ENCODE data around the gene CMKLR1.

CMKLR1 gene

DNA sequence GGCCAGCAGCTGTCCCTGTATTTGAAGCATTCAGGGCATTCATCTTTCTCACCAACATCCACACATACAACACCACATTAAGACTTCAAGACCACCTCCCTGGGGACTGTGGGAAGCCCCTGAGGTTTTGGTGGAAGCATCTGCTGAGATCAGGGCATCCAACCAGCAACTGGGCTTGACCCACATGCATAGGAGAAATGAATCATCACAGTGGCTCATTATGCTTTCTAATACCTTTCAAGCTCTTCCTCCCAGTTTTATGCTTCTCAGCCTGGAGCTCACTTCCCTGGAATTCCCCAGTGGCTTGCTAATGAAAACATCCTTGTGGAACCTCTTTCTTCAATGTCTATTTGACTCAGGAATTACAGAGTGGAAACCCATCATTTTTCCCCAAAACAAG is 21.4 kb upstream of the CMKLR1 start:
- no peak for DNase-seq

DNA sequence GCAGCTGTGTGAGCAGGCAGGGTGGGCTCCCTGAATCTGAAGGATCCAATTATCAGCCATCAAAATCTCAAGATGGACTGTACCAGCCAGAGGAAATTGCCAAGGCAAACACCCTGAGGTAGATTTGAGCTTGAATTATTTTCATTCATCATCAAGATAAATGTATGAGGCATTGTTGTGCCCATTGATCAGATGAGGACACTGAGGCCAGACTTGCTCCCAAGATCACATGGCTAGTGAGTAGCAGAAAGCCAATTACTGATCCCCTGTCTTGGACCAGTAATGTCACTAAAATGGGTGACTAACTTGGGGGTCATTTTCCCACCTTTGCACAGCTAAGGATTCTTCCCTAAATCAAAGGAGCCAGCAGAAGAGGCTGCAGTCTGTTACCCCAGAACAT is 20.9 kb upstream of the CMKLR1 start:
- no peak for DNase-seq

DNA sequence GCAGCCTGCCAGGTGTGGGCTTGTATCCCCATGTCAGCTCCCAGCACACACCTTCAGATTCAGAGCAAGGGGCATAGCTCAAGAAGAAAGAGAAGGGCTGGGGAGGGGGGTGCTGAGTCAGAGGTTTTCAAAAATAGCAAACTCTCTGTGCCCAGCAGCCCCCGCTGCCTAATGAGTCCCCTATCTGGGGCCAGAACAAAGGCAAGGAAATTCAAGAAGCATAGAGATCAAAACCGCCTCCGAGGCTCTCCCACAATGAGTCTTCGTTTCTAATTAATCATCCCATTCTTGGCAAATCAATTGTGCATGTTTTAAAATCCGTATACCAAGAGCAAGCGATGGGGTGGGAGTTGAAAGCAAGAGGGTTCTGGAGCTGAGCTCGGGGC is 19.5 kb upstream of the CMKLR1 start:
- no peak for DNase-seq

DNA sequence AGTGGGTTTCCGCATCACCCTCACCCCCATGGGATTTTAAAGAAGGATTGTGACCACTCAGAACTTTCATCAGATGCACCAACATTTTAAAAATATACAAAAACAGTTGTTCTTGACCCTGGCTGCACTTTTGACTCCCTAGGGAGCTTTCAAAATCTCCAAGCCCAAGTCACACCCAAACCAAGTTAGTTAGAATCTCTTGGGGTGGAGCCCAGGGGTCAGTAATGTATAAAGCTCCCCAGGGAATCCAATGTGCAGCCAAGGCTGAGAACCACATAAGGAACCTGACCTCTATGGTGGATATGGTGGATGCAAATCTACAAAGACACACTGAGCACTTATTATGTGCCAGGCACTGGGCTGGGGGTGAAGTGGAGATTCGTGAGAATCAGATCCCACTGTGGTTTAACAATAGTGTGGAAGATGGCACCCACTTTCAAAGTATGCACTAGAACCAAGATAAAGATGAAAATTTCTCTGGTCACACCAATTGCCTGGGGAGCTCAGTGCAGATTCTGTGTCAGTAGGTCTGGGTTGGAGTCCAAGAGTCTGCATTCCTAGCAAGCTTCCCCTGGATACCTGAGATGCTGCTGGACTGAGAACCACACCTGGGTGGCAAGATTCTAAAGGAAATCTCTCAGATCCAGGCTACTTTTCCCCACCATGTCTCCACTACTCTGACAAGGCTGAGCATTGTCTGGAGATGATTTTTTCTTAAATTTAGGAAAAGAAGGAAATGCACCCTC is 18.9 kb upstream of the CMKLR1 start:
- DNase-seq = no peak

DNA sequence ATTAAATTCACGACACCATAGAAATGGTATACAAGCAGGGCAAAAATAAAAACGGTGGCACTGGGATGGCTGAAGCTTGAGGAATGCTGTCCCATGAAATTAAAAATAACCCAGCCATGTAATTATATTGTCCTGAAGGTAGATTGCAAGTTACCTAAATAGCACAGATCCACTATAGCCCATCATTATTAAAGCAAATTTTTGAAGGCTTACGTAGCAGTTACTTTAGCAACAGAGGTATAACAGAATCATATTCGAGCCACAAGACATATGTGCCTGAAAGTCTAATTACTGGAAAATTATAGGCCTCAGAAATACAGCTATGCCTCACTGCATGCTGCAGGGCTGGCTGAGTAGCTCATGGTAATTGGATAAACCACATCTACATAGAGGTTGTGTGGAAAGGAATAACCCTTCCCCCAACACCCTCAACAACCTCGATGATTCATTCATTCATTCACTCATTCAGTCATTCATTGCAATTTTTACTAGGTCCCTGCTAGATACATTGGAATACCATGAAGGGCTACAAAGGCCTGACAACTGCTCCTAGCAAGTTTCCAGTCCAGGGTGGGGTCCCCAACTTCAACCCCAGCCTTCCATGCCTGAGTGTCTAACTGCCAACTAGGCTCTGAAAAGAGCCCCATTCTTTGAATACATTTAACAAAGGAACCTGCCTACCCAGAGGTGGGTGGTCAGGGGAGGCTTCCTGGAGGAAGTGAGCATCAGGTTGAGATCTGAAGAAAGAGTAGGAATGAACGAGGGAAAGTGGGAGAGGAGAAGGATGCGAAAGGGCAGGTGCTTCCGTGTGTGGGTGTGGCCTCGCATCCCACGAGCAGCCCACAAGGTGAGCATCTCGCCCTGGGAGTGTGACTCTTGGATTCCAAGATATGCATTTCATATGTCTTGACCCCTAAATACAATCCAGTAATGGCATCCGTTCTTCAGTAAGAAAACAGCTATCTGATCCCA is 18.0 kb upstream of the CMKLR1 start:
- no peak for DNase-seq

DNA sequence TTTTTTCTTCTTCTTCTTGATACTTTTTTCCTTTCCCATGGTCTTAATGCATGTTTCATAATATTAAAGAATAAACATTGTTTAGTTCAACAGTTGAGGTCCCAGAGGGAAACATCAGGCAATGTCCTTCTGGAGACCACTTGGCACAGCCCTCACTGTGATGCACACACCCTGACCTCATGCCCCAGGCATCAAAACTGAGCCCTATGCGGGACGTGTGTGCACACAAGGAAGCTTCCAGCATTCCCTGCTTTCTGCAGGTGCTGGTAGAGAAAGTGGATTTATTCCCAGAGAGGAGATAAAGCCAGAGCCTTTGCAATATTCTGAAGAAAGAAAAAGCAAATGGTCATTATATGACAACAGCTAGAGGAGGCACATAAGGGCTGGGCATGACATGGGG is 16.0 kb upstream of the CMKLR1 start:
- DNase-seq = no peak

DNA sequence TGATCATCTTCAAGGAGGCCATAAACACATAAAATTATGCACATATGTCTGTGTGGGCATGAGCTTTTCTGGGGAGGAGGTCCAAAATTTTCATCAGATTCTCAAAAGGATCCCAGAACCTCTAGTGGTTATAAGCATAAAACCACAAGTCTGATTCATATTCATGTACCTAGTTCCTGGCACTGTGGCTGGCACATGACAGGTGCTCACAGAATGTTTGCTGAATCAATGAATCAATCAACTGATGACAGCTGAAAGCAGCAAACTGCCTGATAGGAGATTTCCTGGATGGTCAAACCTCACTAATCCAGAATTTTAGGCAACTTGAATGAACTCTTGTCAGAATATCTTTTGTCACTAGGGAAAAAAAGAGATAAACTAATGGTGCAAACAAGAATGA is 13.5 kb upstream of the CMKLR1 start:
- DNase-seq = no peak

DNA sequence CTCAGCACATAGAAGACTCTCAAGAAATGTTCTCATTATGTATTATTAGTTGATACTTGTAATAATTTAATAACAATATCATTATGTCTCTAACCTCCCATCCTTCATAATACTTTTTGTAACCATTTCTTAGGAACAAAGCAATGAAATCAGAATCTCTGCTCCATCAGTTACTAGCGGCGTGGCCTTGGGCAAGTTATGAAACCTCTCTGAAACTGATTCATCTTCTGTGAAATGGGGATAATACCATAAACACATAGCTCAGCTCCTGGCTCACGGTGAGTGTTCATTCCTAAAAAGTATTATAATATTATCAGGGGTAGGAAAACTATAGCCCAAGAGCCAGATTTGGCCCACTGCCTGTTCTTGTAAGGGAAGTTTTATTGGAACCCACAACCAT is 11.4 kb upstream of the CMKLR1 start:
- DNase-seq = no peak

DNA sequence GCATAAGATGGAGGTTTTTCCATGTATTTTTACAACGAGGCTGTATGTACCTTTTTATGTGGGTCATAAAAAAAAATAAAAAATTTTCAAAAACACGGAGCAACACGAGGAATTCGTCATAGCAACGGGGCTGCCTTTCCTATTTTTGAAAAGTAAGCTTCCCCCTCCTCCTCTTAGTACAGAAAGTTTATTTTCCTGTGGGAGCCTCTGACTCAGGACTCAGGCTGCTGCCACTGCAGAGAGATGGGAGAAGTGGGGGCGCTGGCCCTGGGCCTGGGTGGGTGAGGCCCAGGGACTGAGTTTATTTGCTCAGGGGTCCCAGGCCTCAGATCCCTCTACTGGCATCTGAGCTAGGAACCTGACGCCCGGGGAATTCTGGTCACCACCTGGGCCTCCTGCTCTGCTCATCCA is 10.2 kb upstream of the CMKLR1 start:
- DNase-seq = no peak

DNA sequence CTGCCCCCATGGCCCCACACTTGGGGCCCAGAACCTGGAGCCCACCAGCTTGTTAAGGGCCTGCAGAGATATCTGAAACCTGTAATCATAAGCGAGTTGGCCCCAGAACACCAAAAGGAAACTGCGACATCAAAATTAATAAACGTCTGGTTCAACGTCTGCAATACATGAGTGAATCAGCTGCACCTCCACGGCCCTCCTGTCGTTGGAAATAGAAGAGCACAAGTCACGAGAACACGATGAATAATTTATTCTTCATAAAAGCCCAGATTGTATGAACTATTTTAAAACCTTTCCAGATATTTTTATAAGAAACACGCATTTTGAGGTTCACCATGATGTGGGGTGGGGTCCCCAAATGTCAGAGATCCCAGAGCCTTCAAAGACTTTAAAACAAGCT is 9.7 kb upstream of the CMKLR1 start:
- DNase-seq = no peak

DNA sequence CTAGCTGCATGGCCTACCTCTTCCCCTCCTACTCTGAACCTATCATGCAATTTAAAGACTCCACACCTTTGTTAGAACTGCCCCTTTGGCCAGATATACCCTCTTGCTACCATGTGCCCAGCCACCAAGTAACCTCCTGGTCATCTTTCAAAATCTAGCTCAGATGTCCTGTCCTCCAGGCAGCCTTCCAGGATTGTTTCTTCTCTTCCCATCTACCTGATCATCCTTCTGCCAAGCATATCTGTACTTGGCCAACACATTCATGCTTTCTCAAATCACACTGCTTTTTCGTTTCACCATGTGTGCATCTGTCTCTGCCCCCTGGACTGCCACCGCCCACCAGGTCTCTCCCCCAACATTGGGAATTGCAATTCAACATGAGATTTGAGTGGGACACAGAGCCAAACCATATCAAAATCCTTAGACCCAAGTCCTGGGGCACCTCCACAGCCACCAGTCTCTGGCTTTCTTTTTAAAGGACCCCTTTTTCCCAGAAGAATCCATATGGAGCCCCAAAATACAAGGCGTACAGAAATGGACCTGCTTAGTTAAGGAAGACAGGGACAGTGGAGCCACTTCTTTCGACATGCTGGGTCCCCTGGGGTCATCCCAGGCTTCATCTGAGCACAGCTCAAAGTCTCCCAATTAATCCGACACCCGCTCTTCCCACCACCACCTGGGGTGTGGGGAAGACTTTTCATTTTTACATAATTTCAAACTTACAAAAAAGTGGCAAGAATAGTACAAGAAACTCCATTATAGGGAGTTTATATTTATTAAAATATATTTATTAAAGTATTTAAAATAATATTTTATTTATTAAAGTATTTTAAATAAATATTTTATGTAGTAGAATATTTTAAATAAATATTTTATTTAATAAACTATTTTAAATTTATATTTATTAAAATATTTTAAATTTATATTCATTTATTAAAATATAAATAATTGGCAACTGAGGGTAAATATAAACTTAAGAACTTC is 7.9 kb upstream of the CMKLR1 start:
- no peak for DNase-seq

DNA sequence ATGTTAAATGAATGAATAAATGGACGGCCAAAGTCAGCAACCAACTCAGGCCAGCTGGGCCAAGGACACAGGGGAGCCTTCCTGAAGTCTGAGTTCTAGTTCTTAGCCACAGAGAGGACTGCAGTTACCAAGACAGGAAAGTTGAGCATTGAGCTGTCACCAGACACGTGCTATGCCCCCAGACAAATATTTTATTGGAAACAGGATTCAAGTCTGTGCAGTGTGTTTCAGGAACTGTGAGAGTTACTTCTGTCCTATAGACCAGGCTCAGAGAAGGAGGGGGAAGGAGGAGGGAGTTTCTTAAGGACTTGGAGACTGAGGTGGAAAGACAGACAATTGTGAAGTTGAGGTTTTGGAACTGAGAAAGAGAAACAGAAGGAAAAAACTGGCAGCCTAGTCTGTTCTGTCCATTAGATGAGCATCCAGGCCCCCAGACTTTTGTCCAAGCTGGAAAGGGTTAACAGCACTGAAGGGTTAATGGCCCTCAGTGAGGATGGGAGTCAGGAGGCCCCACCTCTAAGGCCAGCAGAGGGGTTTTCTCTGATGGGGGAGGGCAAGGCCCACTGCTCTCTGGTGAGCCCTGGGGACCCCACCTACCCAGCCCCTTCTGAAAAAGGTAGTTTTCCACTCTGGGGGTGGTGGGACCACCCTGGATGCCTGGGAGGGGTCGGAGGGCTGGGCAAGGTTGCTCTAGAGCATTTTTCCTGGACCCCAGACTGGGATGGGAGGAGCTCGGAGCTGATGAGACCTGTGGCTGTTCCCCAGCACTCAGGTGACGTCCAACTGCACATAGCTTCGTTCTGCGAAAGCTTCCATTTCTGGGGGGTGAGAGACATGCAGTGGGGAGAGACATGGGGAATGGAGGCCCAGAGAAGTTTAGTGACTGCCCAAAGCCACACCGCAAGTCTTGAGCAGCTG is 6.9 kb upstream of the CMKLR1 start:
- DNase-seq = no peak

DNA sequence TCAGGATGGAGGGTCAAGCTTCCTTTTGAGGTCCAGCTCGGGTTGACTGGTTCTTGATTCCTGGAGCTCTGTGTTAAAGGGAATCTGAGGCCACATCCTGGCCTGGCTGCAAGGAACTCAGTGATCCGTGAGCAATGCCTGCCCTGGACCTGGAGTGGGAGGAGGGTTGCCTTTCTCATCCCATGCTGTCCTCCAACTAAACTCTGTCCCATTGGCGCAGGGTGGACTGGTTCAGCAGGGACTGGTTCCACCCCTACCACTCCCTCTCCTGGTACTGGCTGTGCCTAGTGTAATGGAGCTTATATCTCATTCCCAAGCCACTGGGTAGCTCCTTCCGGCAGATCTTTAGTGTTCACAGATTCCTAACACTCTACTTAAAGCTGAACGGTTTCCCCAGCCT is 3.9 kb upstream of the CMKLR1 start:
- DNase-seq = no peak

DNA sequence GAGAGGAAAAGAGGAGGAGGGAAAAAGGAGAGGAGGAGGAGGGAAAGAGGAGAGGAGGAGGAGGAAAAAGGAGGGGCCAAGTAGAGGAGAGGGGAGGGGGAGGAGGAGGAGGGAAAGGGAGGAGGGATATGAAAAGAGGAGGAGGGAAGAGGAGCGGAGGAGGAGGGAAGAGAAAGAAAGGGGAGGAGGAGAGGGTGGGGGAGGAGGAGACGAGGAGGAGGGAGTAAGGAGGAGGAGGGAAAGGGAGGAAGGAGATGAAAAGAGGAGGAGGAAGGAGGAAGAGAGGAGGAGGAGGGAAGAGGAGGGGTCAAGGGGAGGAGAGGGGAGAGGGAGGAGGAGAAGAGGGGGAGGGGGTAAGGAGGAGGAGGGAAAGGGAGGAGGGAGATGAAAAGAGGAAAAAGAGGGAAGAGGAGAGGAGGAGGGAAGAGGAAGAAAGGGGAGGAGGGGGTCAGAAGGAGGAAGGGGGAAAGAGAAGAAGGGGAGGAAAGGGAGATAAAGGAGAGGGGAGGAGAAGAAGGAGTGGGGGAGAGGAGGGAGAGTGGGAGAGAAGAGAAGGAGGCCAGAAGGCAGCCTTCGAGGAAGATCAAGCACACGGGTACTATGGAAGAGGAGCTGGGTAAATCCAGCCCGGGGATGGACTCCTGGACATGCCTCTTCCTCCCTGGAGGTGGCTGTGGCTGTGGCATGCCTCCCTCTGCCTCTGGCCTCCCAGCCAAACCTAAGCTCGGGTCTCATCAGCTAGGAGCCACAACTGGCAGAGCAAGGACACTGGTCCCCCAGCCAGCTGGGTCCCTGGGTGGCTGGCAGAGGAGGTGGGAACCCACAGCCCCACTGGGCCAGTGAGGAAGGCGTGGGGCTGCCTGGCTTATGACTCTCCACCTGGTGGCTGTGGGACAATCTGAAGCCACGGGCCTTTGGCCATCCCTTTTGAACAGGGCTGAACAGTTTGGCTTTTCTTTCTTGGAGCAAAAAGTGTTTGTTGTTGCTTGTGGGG is 3.0 kb upstream of the CMKLR1 start:
- DNase-seq = no peak

DNA sequence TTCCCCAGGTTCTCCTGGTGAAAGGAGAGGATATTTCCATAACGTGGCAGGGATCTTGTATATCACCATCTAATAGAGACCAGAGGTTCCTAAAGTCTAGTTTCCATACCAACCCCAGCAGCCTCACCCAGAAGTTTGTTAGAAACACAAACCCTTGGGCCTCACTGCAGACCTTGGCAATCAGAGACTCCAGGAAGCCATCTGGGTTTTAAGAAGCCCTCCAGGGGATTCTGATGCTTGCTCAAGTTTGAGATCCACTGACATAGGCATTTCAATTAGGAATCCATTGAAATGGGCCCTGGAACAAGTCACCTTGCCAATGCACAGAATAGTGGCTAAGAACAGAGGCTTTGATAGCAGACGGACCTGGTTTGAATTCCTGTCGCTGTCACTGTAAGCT is 2.2 kb upstream of the CMKLR1 start:
- no peak for DNase-seq

DNA sequence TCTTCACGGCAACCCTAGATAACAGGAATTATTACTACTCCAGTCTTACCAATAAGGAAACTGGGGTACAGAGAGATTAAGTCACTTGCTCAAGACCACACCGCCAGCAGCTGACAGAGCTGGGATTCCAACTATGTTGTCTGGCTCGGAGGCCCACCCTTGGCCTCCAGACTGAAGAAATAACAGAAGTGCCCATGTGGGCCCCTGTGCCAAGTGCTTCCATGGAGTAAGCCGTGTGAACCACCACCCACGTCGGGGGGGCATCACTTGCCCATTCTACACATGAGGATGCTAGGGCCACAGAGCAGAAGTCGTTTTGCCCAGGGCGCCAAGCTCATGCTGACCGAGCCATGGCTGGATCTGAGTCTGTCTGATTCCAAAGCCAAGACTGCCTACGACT is 926 bp upstream of the CMKLR1 start:
- DNase-seq = no peak

DNA sequence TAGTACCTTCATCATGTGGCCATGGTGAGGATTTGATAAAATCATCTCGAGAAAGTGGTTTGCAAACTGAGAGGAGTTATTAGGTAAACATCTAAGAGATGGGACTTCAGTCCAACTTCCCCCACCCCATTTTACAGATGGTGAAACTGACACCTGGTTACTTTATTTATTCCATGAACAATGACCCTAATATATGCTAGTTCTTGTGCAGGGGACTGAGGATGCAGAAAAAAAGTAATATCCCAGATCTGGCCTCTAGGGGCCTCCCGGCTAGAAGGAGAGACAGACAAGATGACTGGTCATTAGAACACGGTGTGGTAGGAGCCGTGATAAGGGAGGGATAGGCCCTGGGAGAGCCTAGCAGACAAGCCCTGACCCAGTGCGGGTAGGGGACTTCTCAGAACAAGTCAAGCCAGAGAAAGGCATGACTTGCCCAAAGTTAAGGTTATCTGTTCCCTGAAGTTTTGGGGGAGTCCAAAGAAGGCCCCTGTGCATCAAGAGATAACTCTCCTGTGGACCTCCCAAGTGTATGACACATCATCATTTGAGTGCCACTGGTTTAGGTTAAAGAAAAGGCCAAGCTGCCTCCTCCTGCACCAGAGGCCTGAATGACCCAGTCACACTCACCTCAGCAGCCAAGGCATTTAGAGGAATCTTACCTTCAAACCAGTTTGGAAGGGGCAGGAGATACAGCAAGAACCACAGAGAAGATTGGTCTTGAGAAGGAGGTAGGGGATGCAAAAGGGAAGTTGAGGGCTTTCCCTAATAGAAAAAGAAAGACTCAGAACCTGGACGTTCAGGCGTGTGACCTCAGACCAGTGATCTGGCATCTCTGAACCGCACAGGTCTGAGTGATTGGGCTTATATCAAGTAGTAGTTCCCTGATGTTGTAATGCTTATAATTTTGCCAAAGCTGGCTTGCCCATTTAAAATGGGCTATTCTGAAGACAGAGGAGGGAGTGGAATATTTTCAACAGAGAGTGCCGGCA is 1.6 kb downstream of the CMKLR1 start:
- DNase-seq = no peak

DNA sequence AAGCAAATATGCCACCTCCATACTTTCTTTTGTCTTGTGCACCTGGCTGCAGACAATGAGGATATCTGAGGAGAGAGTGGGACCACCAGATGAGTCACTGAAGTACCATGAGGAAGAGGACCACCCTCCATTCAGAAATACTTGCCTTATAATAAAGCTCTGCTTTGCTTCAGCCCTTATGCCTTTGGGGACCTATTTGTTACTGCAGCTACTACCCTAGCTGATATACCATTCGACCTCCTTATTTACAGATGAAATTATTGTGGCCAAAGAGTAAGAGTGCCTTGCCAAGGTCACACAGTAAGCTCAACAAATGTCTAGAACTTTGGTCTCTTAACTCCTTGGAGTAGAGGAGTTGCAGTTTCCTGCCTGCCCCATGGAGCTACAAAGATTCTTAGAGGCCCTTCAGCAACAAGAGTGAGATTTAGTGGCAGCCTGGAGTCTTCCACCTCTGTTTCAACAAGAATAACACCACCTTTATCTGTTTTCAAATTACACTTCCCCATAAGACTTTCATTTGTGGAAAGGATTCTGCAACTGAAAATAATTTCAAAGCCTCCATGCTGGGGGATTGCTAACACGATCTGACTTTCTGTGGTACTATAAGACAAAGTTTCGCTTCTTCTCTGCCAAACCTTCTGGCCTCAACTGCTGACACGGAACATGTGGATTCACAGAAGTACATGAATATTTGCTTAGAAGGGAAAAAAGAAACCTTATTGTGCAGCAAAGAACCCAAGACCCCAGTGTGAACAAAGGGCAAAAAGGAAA is 3.6 kb downstream of the CMKLR1 start:
- no peak for DNase-seq
